ENCODE data around the gene IL27RA.

DNA sequence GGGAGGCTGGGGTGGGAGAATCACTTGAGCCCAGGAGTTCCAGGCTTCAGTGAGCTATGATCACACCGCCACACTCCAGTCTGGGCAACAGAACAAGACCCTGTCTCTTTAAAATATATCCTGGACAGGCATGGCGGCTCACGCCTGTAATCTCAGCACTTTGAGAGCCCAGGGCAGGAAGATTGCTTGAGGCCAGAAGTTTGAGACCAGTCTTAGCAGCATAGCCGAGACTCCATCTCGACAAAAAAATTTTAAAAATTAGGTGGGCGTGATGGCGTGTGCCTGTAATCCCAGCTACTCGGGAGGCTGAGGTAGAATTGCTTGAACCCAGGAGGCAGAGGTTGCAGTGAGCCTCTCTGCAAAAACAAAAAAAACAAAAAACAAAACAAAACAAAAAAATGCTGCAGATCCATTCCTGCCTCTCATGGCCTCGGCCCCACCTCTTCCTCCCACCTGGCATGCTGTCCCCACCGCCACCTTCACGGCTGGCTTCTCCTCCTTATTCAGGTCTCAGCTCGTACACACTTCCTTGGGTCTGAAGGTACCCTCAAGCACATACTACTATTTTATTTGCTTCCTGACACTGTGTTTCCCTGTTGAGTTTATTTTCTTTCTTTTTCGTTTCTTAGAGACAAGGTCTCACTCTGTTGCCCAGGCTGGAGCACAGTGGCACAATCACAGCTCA, 30.7 kb upstream of the IL27RA start:
- no peak for TF ChIP-seq EZH2phosphoT487 (IDR thresholded peaks at IDR 0.05; ENCODE audit: borderline replicate concordance, low read length)
- TF ChIP-seq, protein P1, sequence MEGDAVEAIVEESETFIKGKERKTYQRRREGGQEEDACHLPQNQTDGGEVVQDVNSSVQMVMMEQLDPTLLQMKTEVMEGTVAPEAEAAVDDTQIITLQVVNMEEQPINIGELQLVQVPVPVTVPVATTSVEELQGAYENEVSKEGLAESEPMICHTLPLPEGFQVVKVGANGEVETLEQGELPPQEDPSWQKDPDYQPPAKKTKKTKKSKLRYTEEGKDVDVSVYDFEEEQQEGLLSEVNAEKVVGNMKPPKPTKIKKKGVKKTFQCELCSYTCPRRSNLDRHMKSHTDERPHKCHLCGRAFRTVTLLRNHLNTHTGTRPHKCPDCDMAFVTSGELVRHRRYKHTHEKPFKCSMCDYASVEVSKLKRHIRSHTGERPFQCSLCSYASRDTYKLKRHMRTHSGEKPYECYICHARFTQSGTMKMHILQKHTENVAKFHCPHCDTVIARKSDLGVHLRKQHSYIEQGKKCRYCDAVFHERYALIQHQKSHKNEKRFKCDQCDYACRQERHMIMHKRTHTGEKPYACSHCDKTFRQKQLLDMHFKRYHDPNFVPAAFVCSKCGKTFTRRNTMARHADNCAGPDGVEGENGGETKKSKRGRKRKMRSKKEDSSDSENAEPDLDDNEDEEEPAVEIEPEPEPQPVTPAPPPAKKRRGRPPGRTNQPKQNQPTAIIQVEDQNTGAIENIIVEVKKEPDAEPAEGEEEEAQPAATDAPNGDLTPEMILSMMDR (conservative IDR thresholded peaks at IDR 0.05; ENCODE audit: low read depth, low read length) = no peak
